GM19372 (cell line): ENCODE measurements around the gene GRIK2.
"Not testable (repeated sequence)": the region's sequence is repeated elsewhere in the genome, so short reads cannot be mapped to it uniquely, and the experiment has no call there.

ENCODE experiments used
- ATAC-seq: cut with Tn5 transposase; IDR thresholded peaks from one replicate; pipeline ENCODE4 v1.9.1; 2021; ENCODE audit warnings: mild to moderate bottlenecking, low read depth, moderate library complexity; ENCODE audit not compliant: unreplicated experiment

The GRIK2 gene

DNA sequence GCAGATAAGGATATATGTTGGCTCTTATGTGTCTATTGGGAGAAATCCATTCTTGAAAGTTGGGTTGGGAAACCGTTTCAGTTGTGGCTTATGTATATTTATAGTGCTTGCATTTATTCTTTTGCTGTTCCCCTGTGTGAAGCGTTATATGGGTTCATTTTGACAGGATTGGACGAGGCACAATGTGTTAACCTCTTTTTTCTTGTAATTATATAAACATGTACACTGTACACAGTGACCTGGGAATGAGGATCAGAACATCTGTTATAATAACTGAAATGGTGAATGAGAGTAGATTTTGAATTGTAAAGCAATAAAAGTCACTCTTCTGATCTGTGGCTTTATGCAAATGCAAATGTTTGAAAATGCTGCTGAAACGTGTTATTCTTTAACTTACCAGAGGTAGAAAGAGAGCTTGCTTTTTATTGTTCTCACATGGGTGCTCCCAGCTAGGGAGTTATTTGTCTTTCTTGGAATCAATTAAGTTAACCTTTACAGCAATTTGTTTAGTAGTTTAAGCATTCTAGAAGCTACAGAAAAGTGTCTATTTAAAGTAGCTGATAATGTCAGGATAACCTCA lies 213.7 kb downstream of the GRIK2 start:
- ATAC-seq, result no peak

DNA sequence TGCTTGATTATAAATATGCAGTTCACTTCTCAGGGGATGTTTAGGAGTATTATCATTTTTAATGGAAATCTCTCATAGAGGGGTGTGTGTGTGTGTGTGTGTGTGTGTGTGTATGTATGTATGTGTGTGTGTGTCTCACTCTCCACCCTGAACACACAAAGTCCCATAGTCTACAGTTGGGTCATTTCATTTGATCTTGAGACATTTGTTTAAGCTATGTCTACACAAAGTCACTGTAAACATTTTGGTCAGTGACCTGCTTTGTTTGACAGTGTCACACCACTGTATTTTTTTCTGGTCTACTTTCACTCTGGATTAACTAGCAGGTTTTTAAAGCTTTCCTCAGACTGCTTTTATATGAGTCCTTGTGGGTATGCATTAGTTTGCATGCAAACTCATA lies 215.2 kb downstream of the GRIK2 start:
- no peak for ATAC-seq

DNA sequence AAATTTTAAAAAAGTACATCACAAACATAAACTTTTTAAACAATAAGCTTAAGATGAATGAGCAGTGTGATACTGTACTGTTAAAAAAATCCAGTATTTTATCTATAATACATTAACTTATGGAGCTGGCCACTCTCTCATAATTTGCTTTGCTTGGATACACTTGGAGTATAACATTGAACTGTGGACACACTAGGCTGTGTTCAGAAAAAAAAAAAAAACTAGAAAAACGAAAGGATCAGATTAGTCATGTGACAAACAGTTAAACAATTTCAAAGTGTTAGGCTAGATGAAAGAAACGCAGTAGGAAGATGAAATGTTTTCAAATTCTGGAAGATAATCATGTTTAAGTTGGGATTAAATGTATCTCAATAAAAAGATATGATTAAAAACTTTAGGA lies 220.0 kb downstream of the GRIK2 start:
- ATAC-seq, result no peak

DNA sequence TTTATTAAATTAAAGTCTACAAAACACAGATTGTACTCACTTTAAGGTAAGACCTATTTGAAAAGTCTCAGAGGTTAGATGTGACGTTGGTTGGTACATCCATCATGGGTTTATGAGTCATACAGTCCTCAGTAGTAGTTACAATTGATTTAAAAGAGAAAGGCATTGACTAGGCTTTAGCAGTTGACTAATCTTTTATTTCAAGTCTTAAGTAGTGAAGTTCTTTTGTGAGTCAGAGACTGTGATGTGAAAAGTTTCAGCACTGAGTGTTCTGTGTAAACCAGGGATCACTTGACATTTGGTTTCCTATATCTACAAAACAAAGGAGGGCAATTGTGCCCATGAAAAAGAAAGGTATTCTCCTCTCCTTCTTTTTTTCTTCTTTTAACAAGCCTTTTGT lies 221.3 kb downstream of the GRIK2 start:
- ATAC-seq, result no peak

DNA sequence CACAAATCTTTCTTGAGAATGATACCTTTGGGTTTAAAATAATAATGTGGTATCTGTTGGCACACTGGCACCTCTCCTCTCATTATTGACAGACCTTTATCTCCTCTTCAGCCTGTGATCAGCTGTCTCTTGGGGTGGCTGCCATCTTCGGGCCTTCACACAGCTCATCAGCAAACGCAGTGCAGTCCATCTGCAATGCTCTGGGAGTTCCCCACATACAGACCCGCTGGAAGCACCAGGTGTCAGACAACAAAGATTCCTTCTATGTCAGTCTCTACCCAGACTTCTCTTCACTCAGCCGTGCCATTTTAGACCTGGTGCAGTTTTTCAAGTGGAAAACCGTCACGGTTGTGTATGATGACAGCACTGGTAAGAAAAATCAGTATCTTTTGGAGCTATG lies 232.8 kb downstream of the GRIK2 start:
- no peak for ATAC-seq

DNA sequence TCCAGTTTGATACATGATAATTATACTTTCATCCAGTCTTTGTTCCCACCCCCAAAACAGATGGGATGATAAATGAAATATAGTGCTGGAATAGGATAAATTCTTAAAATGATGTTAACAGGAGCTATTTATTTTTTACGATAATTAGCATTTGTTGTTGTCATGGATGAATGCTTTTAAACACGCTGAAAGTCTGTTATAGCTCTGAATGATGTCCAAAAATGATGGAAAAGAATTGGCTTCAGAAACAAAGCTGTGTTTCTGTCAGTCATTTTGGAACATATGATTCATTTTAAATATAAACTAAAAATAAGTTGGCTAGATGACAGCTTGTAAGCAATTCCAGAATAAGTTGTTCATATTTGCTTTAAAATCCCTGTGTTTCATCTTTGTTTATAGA lies 237.4 kb downstream of the GRIK2 start:
- ATAC-seq, result no peak

DNA sequence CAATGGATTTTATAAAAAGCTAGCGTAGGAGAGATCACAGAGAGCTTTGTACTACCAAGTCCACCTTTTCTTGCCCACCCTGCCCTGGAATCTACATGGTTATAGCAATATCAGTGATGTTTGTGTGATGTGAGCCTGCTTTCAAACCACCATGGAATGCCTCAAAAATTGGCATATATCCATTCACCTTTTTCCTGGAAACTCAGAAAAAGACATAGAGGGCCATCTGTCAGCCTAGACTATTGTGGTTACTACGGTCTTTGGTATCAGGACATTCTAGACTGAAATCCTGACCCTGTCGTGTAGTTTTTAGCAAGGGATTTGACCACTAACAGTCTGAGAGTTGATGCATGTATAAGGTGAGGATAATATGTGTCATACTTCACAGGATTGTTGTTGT lies 239.6 kb downstream of the GRIK2 start:
- no peak for ATAC-seq

DNA sequence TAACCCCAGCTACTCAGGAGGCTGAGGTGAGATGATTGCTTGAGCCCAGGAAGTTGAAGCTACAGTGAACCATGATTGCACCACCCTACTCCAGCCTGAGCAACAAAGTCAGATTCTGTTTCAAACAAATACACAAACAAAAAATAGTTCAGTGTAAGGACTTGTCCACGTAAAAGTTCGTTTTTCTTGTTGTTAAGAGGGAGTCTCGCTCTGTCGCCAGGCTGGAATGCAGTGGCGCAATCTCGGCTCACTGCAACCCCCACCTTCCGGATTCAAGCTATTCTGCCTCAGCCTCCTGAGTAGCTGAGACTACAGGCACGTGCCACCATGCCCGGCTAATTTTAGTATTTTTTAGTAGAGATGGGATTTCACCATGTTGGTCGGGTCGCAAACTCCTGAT lies 245.4 kb downstream of the GRIK2 start:
- ATAC-seq, result not testable (repeated sequence)

DNA sequence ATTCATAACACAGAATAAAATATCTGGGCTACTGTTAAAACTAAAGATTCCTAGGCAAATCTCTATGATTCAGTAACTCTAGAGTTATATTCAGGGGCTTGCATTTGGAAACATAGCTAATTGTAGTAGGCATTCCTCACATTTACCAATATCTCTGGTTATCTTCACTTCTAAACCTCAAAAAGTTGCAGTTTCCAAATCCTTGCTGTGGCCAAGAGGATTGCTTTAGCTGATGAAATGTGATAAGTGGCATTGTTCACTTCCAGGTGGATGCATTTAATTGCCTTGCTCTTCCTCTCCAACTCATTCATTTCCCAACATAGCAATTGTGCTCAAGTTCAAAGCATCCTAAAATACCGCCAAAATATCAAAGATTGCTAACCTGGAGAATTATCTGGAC lies 246.6 kb downstream of the GRIK2 start:
- ATAC-seq, result no peak

DNA sequence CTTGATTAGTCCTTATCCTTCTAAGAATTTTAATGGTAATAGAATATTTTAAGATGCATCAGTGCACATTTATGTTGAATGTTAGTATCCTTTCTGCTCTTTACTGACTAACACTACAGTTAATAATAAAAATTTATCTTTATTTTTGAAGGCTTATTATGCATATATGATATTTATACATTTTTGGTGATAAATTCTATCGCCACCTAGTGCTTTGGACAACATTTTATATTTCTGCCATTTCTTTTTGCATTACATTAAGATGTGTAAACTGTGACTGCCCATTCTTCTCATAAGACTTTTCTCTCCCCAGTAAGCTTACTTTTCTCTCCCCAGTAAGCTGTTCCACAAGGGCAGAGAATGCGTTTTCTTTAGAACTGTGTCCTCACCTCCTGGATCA lies 252.3 kb downstream of the GRIK2 start:
- no peak for ATAC-seq

DNA sequence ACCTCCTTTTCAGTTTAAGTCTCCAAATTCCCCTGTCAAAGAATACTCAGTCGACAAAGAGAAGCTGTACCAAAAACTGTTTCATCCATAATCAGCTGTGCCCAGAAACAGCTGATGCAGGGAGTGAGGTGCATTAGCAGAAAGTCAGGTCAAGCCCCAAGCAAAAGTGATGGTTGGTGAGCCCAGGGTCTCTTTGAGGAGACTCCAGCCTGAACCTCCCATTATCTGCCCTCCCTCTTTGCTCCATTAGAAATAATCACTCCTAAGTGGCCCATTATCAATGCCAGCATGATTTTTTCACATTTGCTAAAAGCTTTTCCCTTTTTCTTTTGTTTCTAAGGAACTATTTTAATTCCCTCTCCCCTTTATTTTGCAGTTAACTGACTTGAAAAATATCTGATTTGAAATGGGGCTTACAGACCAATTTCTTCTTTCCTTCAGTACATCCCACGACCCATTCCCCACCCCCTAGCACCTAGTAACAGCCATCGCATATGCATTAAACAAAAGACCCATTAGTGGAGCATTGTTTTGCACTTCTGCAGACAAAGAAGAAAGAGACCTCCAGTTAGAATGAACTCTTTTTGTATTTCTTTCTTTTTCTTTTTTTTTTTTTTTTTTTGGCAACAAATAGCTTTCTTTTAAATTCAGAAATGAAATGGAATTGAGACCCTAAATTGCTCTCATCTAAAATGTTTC lies 257.0 kb downstream of the GRIK2 start:
- ATAC-seq, result no peak

DNA sequence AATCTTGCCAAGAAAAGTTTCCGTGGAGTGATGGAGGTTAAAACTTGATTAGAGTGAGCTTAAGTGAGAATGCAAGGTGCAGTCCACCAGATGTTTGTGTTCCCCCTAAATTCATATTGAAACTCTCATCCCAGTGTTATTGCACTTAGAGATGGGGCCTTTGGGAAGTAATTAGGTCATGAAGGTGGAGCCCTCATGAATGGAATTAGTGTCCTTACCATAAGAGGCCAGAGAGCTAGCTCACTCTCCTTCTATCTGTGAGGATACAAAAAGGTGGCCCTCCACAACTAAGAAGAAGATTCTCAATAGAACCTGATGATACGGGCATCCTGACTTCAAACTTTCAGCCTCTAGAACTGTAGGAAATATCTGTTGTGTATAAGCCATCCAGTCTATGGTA lies 258.6 kb downstream of the GRIK2 start:
- no peak for ATAC-seq

DNA sequence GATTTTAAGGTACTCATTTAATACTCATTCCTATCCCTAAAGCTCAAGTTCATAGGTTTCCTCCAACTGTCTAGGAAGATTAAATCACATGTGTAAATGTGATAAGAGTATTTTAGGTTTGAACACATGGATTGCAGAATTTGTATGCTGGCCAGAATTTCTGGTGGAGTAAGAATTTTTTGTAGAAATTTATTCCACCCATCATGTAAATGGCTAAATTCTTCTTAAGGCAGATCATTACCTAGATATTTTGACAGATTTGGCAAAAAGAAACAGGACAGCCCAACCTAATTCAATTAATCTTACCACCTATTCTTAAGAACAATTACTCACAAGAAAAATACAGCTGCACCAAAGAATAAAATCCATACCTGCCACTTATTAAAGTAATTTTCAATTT lies 261.6 kb downstream of the GRIK2 start:
- ATAC-seq, result no peak

DNA sequence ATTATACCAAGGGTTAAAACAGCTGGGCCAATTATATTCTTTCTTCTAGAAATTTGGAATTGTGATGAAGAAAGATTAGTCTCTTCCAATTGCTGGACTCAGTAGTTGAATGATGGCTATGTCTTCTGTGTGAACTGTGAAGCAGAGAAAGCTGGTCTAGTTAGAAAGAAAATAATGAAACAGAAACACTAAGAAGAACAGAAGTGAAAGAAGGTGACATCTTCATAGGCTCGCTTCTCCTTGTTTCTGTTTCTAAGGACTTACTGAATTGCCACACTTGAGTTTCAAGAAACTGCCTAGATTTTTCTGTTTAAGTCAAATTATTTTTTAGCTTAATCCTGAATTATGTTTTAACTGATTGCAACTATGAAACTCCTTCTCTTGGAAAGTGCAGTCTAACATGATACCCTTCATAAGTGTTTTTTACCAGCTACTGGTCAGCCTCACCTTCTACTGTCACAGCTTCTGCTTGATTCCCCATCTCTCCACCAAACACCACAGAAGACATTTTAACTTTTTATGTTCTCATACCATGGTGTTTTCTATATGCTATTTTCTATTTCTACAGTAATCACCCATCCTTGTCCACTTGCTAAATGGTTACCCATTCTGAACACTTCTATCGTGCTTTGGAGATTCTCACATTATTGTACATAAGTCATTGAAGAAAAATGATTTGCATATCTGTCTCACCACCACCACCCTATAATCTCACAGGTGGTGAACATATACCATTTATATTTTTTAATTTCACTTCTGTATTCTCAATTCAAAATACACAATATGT lies 268.8 kb downstream of the GRIK2 start:
- ATAC-seq, result no peak

DNA sequence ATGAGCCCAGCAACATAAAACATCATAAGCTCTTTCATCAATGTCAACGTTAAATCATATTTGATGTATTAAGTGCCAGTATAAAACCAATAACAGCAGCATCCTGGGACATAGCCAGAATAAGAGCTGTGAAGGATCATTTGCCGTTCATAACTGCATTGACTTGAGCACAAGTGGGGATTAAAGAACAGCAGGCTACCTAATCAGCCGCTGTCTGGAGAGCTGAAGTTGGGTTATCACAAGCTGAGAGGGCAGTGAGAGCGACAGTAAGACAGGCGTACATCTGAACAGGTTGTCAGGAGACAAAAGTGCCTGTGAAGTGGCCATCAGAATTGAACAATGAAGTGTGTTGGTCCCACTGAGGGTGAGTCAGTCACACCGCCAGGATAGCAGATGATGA lies 269.6 kb downstream of the GRIK2 start:
- no peak for ATAC-seq

DNA sequence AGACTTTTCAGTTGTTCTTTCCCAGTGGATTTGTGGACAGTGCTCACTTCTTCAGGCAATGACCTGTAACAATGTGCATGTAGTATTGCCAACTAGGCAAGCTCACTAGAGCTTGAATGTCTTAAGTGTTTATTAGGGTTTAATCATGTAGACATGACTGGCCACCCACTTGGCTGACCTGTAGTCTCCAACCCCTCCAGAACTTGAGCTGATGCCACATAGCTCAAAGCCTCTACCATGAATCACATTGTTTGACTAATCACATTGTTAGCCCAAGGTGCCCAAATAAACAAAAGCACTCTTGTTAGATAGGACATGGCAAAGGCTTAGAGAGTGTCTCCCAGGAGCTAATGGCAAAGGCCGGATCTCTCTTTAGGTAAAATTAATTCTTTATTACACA lies 272.7 kb downstream of the GRIK2 start:
- ATAC-seq, result no peak

DNA sequence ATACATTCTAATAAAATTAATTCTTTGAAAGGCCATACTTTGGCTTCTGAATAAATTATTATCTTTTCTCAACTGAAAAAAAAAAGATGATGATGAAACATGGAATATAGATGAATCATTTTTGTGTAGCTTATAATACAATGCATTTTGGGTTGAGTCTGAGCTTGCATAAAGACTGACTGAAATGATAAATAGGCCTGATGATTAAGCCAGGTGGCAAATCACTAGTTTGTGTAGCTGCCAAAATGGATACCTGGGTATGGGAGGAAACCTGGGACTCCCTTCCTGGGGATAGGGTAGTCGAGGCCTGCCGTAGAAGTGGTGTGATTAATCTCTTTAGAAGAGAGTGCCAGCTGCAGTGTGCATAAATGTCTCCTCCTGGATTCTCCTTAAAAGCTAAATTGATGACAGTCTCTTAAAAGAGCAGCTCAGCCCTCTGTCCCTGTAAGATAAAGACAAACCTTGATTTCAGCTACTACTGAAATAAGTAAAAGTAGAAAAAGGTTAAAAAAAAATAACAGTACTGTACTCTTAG lies 275.1 kb downstream of the GRIK2 start:
- no peak for ATAC-seq

DNA sequence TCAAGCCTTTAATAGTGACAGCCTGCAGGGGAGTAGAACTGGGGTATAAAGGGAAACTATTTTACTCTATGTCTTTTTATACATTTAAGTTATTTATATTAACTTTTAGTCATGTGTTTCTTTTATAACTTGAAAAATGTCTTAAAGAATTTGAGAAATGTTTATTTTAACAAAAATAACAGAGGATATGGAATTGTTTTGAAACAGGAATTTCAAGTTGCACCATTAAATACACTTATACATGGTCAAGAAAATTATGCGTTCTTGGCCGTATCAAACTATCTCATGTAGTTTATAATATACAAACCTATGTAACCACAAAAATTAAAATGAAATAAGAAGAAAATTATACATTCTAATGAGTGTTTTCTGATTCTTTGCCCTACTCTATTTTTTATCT lies 282.7 kb downstream of the GRIK2 start:
- ATAC-seq, result no peak

DNA sequence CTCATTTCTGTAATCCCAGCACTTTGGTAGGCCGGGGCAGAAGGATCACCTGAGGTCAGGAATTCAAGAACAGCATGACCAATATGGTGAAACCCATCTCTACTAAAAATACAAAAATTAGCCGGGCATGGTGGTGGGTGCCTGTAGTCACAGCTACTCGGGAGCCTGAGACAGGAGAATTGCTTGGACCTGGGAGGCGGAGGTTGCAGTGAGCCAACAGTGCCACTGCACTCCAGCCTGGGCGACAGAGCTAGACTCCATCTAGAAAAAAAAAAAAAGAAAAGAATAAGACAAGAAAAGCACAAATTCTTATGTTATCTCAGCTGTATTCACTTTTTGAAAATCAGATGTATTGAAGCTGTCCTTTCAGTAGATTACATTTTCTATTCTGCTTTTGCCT lies 289.4 kb downstream of the GRIK2 start:
- ATAC-seq, result no peak

DNA sequence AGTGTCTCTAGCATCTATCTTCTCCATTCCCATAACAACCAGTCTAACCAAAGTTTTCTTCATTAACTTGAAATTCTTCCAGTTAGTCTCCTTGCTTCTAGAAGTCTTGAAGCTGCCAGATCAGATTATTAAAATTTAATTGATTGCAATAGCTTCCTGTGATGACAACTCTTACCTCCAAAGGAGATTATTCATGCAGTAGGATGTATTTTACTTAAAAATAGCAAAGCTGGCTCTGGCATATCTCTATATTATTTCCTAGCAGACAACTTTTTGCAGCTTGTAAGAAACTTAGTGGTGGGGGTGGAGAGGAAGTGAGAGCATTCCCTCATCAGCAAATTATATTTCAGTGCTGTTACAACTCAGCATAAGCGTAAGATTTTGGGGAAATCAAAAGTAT lies 290.4 kb downstream of the GRIK2 start:
- no peak for ATAC-seq

DNA sequence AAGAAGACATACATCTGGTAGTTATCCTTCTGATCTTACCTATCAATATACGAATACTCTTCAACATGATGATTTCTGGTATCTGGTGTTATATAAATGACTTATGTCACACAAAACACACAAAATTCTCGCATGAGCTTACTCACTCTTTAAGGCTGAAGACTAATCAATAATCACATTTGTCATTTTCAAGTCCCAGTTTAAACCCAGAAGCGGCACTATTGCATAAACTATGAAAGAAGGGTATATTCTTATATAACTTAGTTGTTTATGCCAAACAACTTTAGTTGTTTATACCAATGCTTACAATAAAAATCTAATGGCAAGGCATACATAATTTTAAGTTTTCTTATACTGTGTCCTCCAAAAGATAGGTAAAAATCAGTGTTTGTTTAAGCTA lies 293.1 kb downstream of the GRIK2 start:
- ATAC-seq, result no peak

DNA sequence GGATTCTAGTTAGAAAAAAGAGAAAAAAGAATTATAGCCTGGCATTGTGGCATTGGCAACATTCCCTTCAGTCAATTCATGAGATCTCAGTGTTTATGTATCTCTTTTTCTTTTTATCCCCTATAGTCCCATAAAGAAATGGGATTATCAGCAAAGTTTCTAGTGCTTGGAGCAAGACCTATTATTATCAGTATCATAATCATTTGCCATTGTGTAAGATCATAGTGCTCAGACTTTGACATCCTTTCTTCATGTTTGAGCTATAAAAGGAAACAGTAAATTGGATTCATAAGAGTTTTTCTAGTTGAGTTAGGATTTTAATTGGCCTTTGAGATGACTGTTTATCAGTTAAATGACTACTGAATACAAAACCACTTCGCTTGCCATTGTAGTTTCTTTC lies 295.6 kb downstream of the GRIK2 start:
- ATAC-seq, result no peak
